ENCODE measurements around the gene RNF121.

GRCh38 chr11:71936825-71937224 is 8.0 kb downstream of the RNF121 start:
- TF ChIP-seq TCF12 (IDR thresholded peaks at IDR 0.05; ENCODE audit: low read depth, low read length) (no peak), BCL11A (IDR thresholded peaks at IDR 0.05; ENCODE audit: low read depth in 2 of 2, low read length in 2 of 2) (no peak)

Data from H1 (cell line).